HG02571 (cell line): Measurements from ENCODE around the gene PLEKHA7.

ENCODE experiments used
- ATAC-seq: cut with Tn5 transposase; IDR thresholded peaks from one replicate; pipeline ENCODE4 v1.9.1; 2021; ENCODE audit warnings: mild to moderate bottlenecking, moderate library complexity; ENCODE audit not compliant: unreplicated experiment

PLEKHA7 gene

GRCh38 chr11:16745950-16746605 lies 268.1 kb downstream of the PLEKHA7 start:
- ATAC-seq = no peak

- no peak for ATAC-seq
Observed at GRCh38 chr11:16744128-16744725, 270.0 kb downstream of the PLEKHA7 start.

GRCh38 chr11:16743478-16743877 lies 270.7 kb downstream of the PLEKHA7 start:
- ATAC-seq = no peak

- ATAC-seq = no peak
Observed at GRCh38 chr11:16741473-16741872, 272.7 kb downstream of the PLEKHA7 start.

GRCh38 chr11:16738947-16739815 lies 275.0 kb downstream of the PLEKHA7 start:
- ATAC-seq = peak; percentile 2

- ATAC-seq = peak; percentile 98
Observed at GRCh38 chr11:16738193-16738946, 275.8 kb downstream of the PLEKHA7 start, which contains the start of gene C11orf58. Gene C11orf58, plus strand, starts transcription at chr11:16738647. Its CDS starts 132 bp downstream, at chr11:16738779.

- ATAC-seq = peak; percentile 4
Observed at GRCh38 chr11:16737818-16738192, 276.4 kb downstream of the PLEKHA7 start.
